B cell (primary cell): ENCODE measurements around the gene INHBA. TPM values are rescaled to one million over a fixed set of nuclear protein-coding genes. Genes with fewer than 3 reads are reported as not detected.

Source experiments
- ATAC-seq: fragments of 200-7000 bp; cut with Tn5 transposase; one replicate; pipeline ENCODE4 v1.10.0; 2021; ENCODE audit warnings: low read depth, mild to moderate bottlenecking, moderate number of reproducible peaks, moderate library complexity
- CTCF ChIA-PET: fragments of 350-600 bp; sonication (Branson Sonifier 250); formaldehyde crosslinking; loops from one replicate; lab custom pipeline; 2021; ENCODE audit warnings: antibody characterized with exemption, inconsistent platforms; lab: Charles Lee
- POLR2A ChIA-PET: fragments of 350-600 bp; sonication (Branson Sonifier 250); formaldehyde crosslinking; loops from one replicate; lab custom pipeline; 2021; ENCODE audit warnings: antibody characterized with exemption; lab: Charles Lee
- DNase-seq: peaks from one replicate; pipeline ENCODE4 v3.0.0; 2013
- H2AFZ ChIP-seq: 2 replicates; pipeline ENCODE4 v1.6.1; 2012; ENCODE audit warnings: mild to moderate bottlenecking, low read depth, low read length; ENCODE audit not compliant: insufficient read depth, poor library complexity, severe bottlenecking
- H3K27ac ChIP-seq, 2 donors: 1 replicate in 1 of 2; 2 replicates in 1 of 2; pipeline ENCODE4 v1.5.1; 2012 to 2013; ENCODE audit warnings: low read length in 2 of 2, mild to moderate bottlenecking in 2 of 2, moderate library complexity in 1 of 2
- H3K27me3 ChIP-seq, 4 experiments: fragments of 200-600 bp in 1 of 4; sonication (generic) in 1 of 4; replicated peaks in 1 of 4; 1 replicate in 2 of 4; 2 replicates in 2 of 4; pipeline versions ENCODE4 v1.6.1 to v1.7.0; 2013 to 2016; ENCODE audit warnings: low read length in 3 of 4, mild to moderate bottlenecking in 2 of 4, mixed read lengths in 1 of 4, moderate library complexity in 1 of 4; ENCODE audit not compliant: insufficient read depth in 4 of 4, control insufficient read depth in 3 of 4; ENCODE audit errors: control extremely low read depth in 1 of 4
- H3K36me3 ChIP-seq, 2 experiments: replicated peaks in 1 of 2; 1 replicate in 1 of 2; 2 replicates in 1 of 2; pipeline versions ENCODE4 v1.6.1 to v1.7.1; 2013; ENCODE audit warnings: low read length in 1 of 2; ENCODE audit not compliant: insufficient read depth in 2 of 2, control insufficient read depth in 1 of 2; ENCODE audit errors: control extremely low read depth in 1 of 2, extremely low read depth in 1 of 2
- H3K4me1 ChIP-seq, 2 donors: fragments of 200-600 bp in 1 of 2; sonication (generic) in 1 of 2; 1 replicate in 1 of 2; 2 replicates in 1 of 2; pipeline versions ENCODE4 v1.5.1 to v1.6.1; 2013 to 2017; ENCODE audit warnings: low read length in 2 of 2; ENCODE audit not compliant: control insufficient read depth in 2 of 2, insufficient read depth in 2 of 2
- H3K4me2 ChIP-seq: replicated peaks from 2 replicates; pipeline ENCODE3; 2012; ENCODE audit warnings: mild to moderate bottlenecking, low read depth, low read length; ENCODE audit not compliant: poor library complexity, severe bottlenecking
- H3K4me3 ChIP-seq, 5 experiments: fragments of 200-600 bp in 1 of 5; sonication (generic) in 1 of 5; 1 replicate in 3 of 5; 2 replicates in 2 of 5; pipeline versions ENCODE4 v1.5.1 to v1.7.0; 2011 to 2016; ENCODE audit warnings: low read length in 4 of 5, mild to moderate bottlenecking in 4 of 5, low read depth in 2 of 5, control low read depth in 1 of 5, moderate library complexity in 1 of 5; ENCODE audit not compliant: insufficient read depth in 1 of 5; ENCODE audit errors: control extremely low read depth in 1 of 5, extremely low read depth in 1 of 5
- H3K79me2 ChIP-seq: fragments of 200-600 bp; sonication (generic); one replicate; pipeline ENCODE4 v1.6.0; 2016; ENCODE audit warnings: low read length; ENCODE audit not compliant: control insufficient read depth, insufficient read depth
- H3K9ac ChIP-seq: fragments of 200-600 bp; sonication (generic); 2 replicates; pipeline ENCODE4 v1.6.1; 2017; ENCODE audit warnings: mild to moderate bottlenecking, low read length, moderate library complexity
- H3K9me3 ChIP-seq, 3 donors: one replicate each; pipeline versions ENCODE4 v1.6.1 to v1.7.1; 2013; ENCODE audit warnings: low read length in 2 of 3; ENCODE audit not compliant: control insufficient read depth in 2 of 3, insufficient read depth in 1 of 3; ENCODE audit errors: control extremely low read depth in 1 of 3
- H4K20me1 ChIP-seq: 2 replicates; pipeline ENCODE4 v1.6.0; 2012; ENCODE audit warnings: mild to moderate bottlenecking, low read length; ENCODE audit not compliant: insufficient read depth, control insufficient read depth, poor library complexity, severe bottlenecking
- H3K27ac Mint-ChIP-seq: one replicate; pipeline ENCODE4 v1.8.0; 2021; ENCODE audit warnings: mixed read lengths
- H3K27me3 Mint-ChIP-seq: one replicate; pipeline ENCODE4 v1.8.0; 2021; ENCODE audit warnings: mixed read lengths
- H3K4me1 Mint-ChIP-seq: one replicate; pipeline ENCODE4 v1.8.0; 2021; ENCODE audit warnings: mixed read lengths
- H3K4me3 Mint-ChIP-seq: one replicate; pipeline ENCODE4 v1.8.0; 2021; ENCODE audit warnings: mixed read lengths
- H3K9me3 Mint-ChIP-seq: one replicate; pipeline ENCODE4 v1.8.0; 2022; ENCODE audit warnings: mixed read lengths; ENCODE audit not compliant: insufficient read depth
- EZH2 ChIP-seq: IDR thresholded peaks from 2 replicates; pipeline ENCODE4 v1.6.1; 2012; ENCODE audit warnings: borderline replicate concordance, low read depth, mild to moderate bottlenecking, moderate library complexity, low read length; ENCODE audit not compliant: insufficient read depth, poor library complexity, severe bottlenecking
- WGBS: methylation state at CpG from one replicate; pipeline ENCODE4 v1.1.5; 2013; ENCODE audit warnings: missing lambda C conversion rate; ENCODE audit not compliant: insufficient coverage; 5-methylcytosine and 5-hydroxymethylcytosine counted together
- intact Hi-C: fragments of 100-400 bp; cut with micrococcal nuclease; formaldehyde crosslinking; loops from one replicate; pipeline ENCODE4 v1.10.0; 2022
- polyA plus RNA-seq: library from polyadenylated mRNA; depleted of rRNA; stranded (reverse); fragments of >200 nt; gene quantifications from 2 replicates; pipeline ENCODE4 v1.2.3, GENCODE V29; 2012
- total RNA-seq, 2 donors: library from RNA; stranded (reverse); fragments of 120-200 nt in 1 of 2; gene quantifications; 1 replicate in 1 of 2; 2 replicates in 1 of 2; pipeline versions ENCODE4 v1.2.3 to v1.2.4, GENCODE V29; 2013 to 2022
- TF ChIP-seq, protein P1 (sequence below): fragments of 200-600 bp; IDR thresholded peaks from one replicate; pipeline ENCODE4 v1.8.0; 2022; ENCODE audit warnings: antibody characterized with exemption, mild to moderate bottlenecking

Gene INHBA
- total and polyA plus RNA-seq, 2 donors (not counting 1 experiment from before 2014, with no cell fraction given): not detected

DNA sequence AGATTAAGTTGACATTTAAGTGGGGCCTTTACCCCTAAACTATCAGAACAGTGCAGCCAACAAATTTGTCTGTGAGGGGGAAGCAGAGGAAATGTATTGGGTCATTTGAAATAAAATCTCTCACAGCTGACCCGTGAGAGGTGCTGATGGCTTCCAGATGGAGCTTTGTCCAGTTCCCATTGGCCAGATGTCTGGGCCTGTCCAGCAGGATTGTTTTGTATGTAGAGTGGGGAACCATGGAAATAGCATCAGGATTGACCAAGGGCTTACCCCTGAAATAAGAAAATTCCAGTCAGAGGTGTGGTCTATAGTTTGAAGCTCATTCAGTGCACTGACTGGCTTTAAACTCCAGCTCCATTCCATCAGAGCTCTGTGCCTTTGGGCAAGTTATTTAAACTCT, 50.6 kb downstream of the INHBA start:
- ATAC-seq (no peak), DNase-seq (no peak)
- Histone ChIP-seq H3K4me3 (no peak overlapping the region), H3K79me2 (no peaks in the 10 kb centered on the region), H3K4me2 (no peak overlapping the region), H3K9ac (no peak overlapping the region), H3K9me3 (no peaks in the 10 kb centered on the region), H3K36me3 (no peaks in the 10 kb centered on the region), H3K4me1 (no peaks in the 10 kb centered on the region), H2AFZ (no peak overlapping the region), H4K20me1 (no peaks in the 10 kb centered on the region), H3K27me3 (peaks cover 0 to 4% (median 2%) of the 10 kb centered on the region in 4 experiments), H3K27ac (no peak overlapping the region)
- CTCF ChIA-PET: no interaction called here
- H3K27me3 Mint-ChIP-seq: peaks cover 17% of the 10 kb centered on the region
- 82% methylated on average over 1 of the region's 1 CpG for WGBS
- intact Hi-C loops: no loop called here
- H3K9me3 Mint-ChIP-seq: no peaks in the 10 kb centered on the region
- POLR2A ChIA-PET: no interaction called here
- no peaks in the 10 kb centered on the region for H3K4me1 Mint-ChIP-seq
- H3K27ac Mint-ChIP-seq: no peak overlapping the region
- no peak for TF ChIP-seq EZH2
- TF ChIP-seq, protein P1, sequence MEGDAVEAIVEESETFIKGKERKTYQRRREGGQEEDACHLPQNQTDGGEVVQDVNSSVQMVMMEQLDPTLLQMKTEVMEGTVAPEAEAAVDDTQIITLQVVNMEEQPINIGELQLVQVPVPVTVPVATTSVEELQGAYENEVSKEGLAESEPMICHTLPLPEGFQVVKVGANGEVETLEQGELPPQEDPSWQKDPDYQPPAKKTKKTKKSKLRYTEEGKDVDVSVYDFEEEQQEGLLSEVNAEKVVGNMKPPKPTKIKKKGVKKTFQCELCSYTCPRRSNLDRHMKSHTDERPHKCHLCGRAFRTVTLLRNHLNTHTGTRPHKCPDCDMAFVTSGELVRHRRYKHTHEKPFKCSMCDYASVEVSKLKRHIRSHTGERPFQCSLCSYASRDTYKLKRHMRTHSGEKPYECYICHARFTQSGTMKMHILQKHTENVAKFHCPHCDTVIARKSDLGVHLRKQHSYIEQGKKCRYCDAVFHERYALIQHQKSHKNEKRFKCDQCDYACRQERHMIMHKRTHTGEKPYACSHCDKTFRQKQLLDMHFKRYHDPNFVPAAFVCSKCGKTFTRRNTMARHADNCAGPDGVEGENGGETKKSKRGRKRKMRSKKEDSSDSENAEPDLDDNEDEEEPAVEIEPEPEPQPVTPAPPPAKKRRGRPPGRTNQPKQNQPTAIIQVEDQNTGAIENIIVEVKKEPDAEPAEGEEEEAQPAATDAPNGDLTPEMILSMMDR: no peak
- H3K4me3 Mint-ChIP-seq: no peak overlapping the region

DNA sequence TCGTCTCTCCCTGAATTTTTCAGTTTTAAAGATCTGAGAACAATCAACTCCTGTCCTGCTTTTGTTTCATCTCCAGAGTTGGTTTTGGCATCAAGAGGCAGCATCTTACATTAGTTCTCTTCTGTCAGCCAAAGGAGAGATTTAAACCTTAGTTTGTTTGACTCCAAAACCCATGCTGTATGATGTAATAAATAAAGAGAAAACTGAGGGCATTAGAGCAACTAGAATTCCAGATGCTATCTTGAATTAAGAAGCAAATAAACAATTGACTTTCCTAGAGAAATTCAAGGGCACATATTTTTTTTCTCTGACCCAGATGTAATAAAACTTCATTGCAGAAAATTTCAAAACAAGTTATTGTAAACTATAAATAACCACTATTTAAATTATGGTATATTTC, 54.4 kb downstream of the INHBA start:
- DNase-seq: no peak
- Histone ChIP-seq H3K27ac (no peak overlapping the region), H3K9me3 (no peaks in the 10 kb centered on the region), H3K9ac (no peak overlapping the region), H3K79me2 (no peaks in the 10 kb centered on the region), H4K20me1 (no peaks in the 10 kb centered on the region), H3K4me2 (no peak overlapping the region), H3K4me3 (no peak overlapping the region), H3K36me3 (no peaks in the 10 kb centered on the region), H2AFZ (no peak overlapping the region), H3K27me3 (peaks cover 0 to 4% (median 2%) of the 10 kb centered on the region in 4 experiments), H3K4me1 (no peaks in the 10 kb centered on the region)
- 78% methylated on average over 1 of the region's 1 CpG for WGBS
- Mint-ChIP-seq H3K27me3 (peaks cover 10% of the 10 kb centered on the region), H3K9me3 (no peaks in the 10 kb centered on the region), H3K27ac (no peak overlapping the region), H3K4me3 (no peak overlapping the region), H3K4me1 (no peaks in the 10 kb centered on the region)
- TF ChIP-seq, protein P1: no peak
- TF ChIP-seq EZH2: no peak
- ATAC-seq: no peak
- intact Hi-C loops: no loop called here
- ChIA-PET CTCF (no interaction called here), POLR2A (no interaction called here)
